Measurements from ENCODE around the gene CPNE7.

DNA sequence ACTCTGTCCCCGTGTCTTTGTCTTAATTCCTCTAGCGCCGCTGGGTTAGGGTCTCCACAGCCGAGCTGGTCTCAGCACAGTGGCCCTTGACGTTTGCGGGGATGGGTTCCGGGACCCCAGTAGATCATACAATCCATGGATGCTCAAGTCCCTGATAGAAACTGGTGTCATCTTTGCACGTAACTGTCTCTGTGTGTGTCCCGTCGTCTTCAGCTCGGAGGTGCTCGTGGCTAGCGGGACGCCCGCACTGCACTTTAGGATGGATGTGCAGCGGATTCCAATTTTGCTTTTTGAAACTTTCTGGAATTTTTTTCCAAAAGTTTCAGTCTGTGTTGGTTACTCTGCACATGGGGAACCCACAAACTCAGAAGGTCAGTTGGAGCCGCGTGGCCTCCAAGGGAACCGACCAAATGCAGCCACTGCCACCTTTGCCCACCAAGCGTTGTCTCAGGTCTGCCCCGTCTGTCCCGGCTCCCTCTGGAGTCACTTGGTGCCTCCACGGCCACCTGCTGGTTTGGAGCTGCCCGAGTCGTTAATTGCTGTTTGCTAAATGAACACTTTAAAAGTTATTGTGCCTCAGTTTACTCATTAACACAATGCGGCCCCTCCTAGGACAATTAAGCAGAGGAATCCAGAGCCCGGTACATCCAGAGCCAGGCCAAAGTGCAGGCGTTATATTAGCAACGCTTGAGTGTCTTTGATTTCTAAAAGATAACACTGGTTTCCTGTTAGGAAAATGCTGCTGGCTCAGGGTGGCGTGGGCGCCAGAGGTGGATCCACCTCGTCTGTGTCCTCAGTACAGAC, 32.6 kb downstream of the CPNE7 start:
- TF ChIP-seq POLR2AphosphoS5 (IDR thresholded peaks at IDR 0.05; ENCODE audit: low read depth, low read length), result no peak
- TF ChIP-seq FOXP2 (optimal IDR thresholded peaks at IDR 0.05; ENCODE audit: borderline replicate concordance, extremely low read depth, extremely low read length, insufficient read depth), result no peak
- TF ChIP-seq, protein P1, sequence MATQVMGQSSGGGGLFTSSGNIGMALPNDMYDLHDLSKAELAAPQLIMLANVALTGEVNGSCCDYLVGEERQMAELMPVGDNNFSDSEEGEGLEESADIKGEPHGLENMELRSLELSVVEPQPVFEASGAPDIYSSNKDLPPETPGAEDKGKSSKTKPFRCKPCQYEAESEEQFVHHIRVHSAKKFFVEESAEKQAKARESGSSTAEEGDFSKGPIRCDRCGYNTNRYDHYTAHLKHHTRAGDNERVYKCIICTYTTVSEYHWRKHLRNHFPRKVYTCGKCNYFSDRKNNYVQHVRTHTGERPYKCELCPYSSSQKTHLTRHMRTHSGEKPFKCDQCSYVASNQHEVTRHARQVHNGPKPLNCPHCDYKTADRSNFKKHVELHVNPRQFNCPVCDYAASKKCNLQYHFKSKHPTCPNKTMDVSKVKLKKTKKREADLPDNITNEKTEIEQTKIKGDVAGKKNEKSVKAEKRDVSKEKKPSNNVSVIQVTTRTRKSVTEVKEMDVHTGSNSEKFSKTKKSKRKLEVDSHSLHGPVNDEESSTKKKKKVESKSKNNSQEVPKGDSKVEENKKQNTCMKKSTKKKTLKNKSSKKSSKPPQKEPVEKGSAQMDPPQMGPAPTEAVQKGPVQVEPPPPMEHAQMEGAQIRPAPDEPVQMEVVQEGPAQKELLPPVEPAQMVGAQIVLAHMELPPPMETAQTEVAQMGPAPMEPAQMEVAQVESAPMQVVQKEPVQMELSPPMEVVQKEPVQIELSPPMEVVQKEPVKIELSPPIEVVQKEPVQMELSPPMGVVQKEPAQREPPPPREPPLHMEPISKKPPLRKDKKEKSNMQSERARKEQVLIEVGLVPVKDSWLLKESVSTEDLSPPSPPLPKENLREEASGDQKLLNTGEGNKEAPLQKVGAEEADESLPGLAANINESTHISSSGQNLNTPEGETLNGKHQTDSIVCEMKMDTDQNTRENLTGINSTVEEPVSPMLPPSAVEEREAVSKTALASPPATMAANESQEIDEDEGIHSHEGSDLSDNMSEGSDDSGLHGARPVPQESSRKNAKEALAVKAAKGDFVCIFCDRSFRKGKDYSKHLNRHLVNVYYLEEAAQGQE (IDR thresholded peaks at IDR 0.05; ENCODE audit: insufficient read depth in 1 of 2, low read depth in 2 of 2, low read length in 2 of 2), result no peak
- TF ChIP-seq SIN3A (IDR thresholded peaks at IDR 0.05; ENCODE audit: borderline replicate concordance, insufficient read depth, low read length), result no peak

Data from PFSK-1 (cell line).